Measurements from ENCODE around the gene NKX2-8. TPM values are rescaled to one million over a fixed set of nuclear protein-coding genes. Genes with fewer than 3 reads are reported as not detected.

NKX2-8 gene
- total RNA-seq, 1 donor from 2014 or later, result not detected

- Mint-ChIP-seq H3K27me3 (peaks cover 45% of the 10 kb centered on the region), H3K4me3 (ENCODE audit: low read depth) (no peak overlapping the region), H3K27ac (peak overlapping the region; percentile 15), H3K4me1 (ENCODE audit: low read depth) (peaks cover 8% of the 10 kb centered on the region), H3K9me3 (ENCODE audit: low read depth) (no peaks in the 10 kb centered on the region), H3K36me3 (ENCODE audit: insufficient read depth) (no peaks in the 10 kb centered on the region)
- peak; percentile 83 for TF ChIP-seq CTCF (IDR thresholded peaks at IDR 0.05; ENCODE audit: unreplicated experiment)
- DNase-seq (ENCODE audit: low spot score, unreplicated experiment), result peak; percentile 51
Observed at GRCh38 chr14:36604757-36605505, 22.5 kb upstream of the NKX2-8 start.

DNA sequence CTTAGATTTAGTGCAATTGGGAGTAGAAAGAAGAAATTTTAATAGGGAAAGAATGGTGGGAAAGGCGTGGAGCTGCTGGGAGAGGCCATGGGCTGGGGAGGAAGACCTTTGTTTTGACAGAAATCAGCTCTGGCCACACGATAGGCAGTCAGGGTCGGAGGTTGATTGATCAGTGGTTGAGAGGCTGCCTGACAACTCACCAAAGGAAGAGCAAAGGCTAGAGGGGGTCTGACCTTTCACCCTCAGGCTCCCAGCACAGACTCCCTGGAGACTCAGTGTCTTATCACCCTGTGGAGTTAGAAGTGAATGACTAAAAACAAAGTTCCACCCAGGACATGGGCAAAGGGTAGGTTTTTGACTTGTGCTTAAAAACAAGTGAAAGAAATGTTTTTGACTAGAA lies 18.0 kb upstream of the NKX2-8 start:
- Mint-ChIP-seq H3K9me3 (ENCODE audit: low read depth) (no peaks in the 10 kb centered on the region), H3K36me3 (ENCODE audit: insufficient read depth) (no peaks in the 10 kb centered on the region), H3K27ac (no peak overlapping the region), H3K27me3 (peaks cover 27% of the 10 kb centered on the region), H3K4me3 (ENCODE audit: low read depth) (no peak overlapping the region), H3K4me1 (ENCODE audit: low read depth) (peaks cover 9% of the 10 kb centered on the region)
- no peak for TF ChIP-seq CTCF (IDR thresholded peaks at IDR 0.05; ENCODE audit: unreplicated experiment)
- no peak for DNase-seq (ENCODE audit: low spot score, unreplicated experiment)

DNA sequence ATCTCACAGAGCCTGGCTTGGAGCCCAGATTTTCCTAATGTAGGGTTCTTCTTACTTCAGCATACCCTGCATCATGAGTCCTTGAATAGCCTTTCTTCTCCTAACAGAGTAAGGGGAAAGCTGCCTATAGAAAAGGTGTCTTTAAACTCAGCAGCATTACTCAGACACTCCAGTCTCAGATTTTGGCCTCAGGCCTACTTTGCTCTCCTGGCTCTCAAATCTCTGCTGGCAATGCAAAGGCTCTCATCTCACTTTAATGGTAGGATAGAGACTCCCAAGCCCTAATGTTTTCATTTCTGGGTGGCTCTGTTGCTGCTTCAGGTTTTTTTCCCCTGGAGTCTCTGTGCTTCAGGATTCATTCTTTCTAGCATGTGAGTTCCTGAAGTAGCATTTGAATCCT lies 9.1 kb upstream of the NKX2-8 start:
- no peaks in the 10 kb centered on the region for H3K36me3 Mint-ChIP-seq (ENCODE audit: insufficient read depth)
- no peak for DNase-seq (ENCODE audit: low spot score, unreplicated experiment)
- no peaks in the 10 kb centered on the region for H3K4me1 Mint-ChIP-seq (ENCODE audit: low read depth)
- no peaks in the 10 kb centered on the region for H3K9me3 Mint-ChIP-seq (ENCODE audit: low read depth)
- H3K27ac Mint-ChIP-seq, result no peak overlapping the region
- H3K27me3 Mint-ChIP-seq, result peaks cover 76% of the 10 kb centered on the region
- TF ChIP-seq CTCF (IDR thresholded peaks at IDR 0.05; ENCODE audit: unreplicated experiment), result no peak
- H3K4me3 Mint-ChIP-seq (ENCODE audit: low read depth), result no peak overlapping the region

DNA sequence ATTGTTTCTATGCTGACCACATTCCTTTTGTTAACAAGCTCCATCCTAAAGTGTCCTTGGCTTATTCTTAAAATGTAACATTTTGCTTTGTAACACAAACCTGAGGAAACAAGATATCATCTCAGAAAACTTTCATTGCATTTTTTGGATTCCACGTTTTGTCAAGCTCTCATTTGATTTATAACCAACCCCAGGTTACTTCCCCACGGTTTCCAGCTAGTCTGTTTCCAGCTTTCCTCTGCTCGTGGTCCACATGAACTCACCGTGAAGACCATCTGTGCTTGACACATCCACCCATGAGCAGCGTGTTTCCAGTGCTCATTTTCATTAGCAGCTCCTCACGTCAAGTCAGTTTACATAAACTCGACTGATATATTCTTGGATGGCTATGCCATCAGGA lies 6.4 kb upstream of the NKX2-8 start:
- Mint-ChIP-seq H3K9me3 (ENCODE audit: low read depth) (no peaks in the 10 kb centered on the region), H3K27me3 (peaks cover 82% of the 10 kb centered on the region), H3K4me3 (ENCODE audit: low read depth) (no peak overlapping the region), H3K4me1 (ENCODE audit: low read depth) (no peaks in the 10 kb centered on the region), H3K27ac (no peak overlapping the region), H3K36me3 (ENCODE audit: insufficient read depth) (no peaks in the 10 kb centered on the region)
- DNase-seq (ENCODE audit: low spot score, unreplicated experiment), result no peak
- no peak for TF ChIP-seq CTCF (IDR thresholded peaks at IDR 0.05; ENCODE audit: unreplicated experiment)

- no peak for TF ChIP-seq CTCF (IDR thresholded peaks at IDR 0.05; ENCODE audit: unreplicated experiment)
- Mint-ChIP-seq H3K36me3 (ENCODE audit: insufficient read depth) (no peaks in the 10 kb centered on the region), H3K4me3 (ENCODE audit: low read depth) (no peak overlapping the region), H3K27me3 (peaks cover 83% of the 10 kb centered on the region), H3K9me3 (ENCODE audit: low read depth) (no peaks in the 10 kb centered on the region), H3K27ac (no peak overlapping the region), H3K4me1 (ENCODE audit: low read depth) (no peaks in the 10 kb centered on the region)
- DNase-seq (ENCODE audit: low spot score, unreplicated experiment), result no peak
Observed at GRCh38 chr14:36588119-36588518, 5.7 kb upstream of the NKX2-8 start.
